GM12878 (cell line): ENCODE measurements around the gene BRCA2. TPM values are rescaled to one million over a fixed set of nuclear protein-coding genes. Genes with fewer than 3 reads are reported as not detected.

Source experiments
- ATAC-seq: fragments of 200-7000 bp; cut with Tn5 transposase; 3 replicates; pipeline ENCODE4 v1.9.1; 2020; ENCODE audit warnings: mild to moderate bottlenecking, moderate library complexity
- BruUV-seq: library from RNA; stranded (reverse); fragments of 400-500 nt; replicated peaks from 2 replicates; lab custom pipeline; 2021; lab: Mats Ljungman, UMichigan
- CTCF ChIA-PET: fragments of 300-600 bp; sonication (Branson Sonifier 250); formaldehyde crosslinking; extraction: SDS; loops from one replicate; lab custom pipeline; 2021; ENCODE audit warnings: inconsistent platforms; lab: Yijun Ruan, JAX
- POLR2A ChIA-PET: fragments of 350-600 bp; formaldehyde crosslinking; extraction: SDS; loops from one replicate; lab custom pipeline; 2021; ENCODE audit warnings: inconsistent platforms; lab: Charles Lee
- RAD21 ChIA-PET: fragments of 300-600 bp; sonication (Branson Sonifier 250); formaldehyde crosslinking; loops from one replicate; lab custom pipeline; 2023; ENCODE audit warnings: antibody characterized with exemption; ENCODE audit not compliant: unreplicated experiment; lab: Charles Lee
- SMC1A ChIA-PET: fragments of 300-600 bp; sonication (Branson Sonifier 250); formaldehyde crosslinking; loops from one replicate; lab custom pipeline; 2023; ENCODE audit not compliant: unreplicated experiment, uncharacterized antibody; lab: Charles Lee
- DNase-seq: peaks from one replicate; pipeline ENCODE4 v3.0.0-alpha.2; 2011; ENCODE audit warnings: low read depth, low spot score
- FAIRE-seq: peaks from 3 replicates; lab custom pipeline; 2011; peaks lifted over from hg19 to GRCh38; lab: Jason Lieb, UNC
- H2AFZ ChIP-seq: 2 replicates; pipeline ENCODE4 v1.6.0; 2011; ENCODE audit warnings: low read depth, low read length, control low read depth; ENCODE audit not compliant: control insufficient read depth
- H3K27ac ChIP-seq: 2 replicates; pipeline ENCODE4 v1.5.1; 2011; ENCODE audit warnings: control low read depth; ENCODE audit not compliant: control insufficient read depth, insufficient read depth
- H3K27me3 ChIP-seq, 2 experiments: replicated peaks in 1 of 2; 2 replicates each; pipeline versions ENCODE4 v1.6.0 to v1.6.1; 2011; ENCODE audit warnings: low read length in 1 of 2; ENCODE audit not compliant: control insufficient read depth in 2 of 2, insufficient read depth in 2 of 2
- H3K36me3 ChIP-seq, 2 experiments: 2 replicates each; pipeline ENCODE4 v1.5.1; 2011; ENCODE audit warnings: low read length in 1 of 2; ENCODE audit not compliant: control insufficient read depth in 2 of 2, insufficient read depth in 2 of 2
- H3K4me1 ChIP-seq: 2 replicates; pipeline ENCODE4 v1.6.1; 2011; ENCODE audit warnings: mild to moderate bottlenecking, low read length, moderate library complexity, mixed read lengths; ENCODE audit not compliant: control insufficient read depth, insufficient read depth
- H3K4me2 ChIP-seq: 2 replicates; pipeline ENCODE4 v1.6.0; 2011; ENCODE audit warnings: control low read depth; ENCODE audit not compliant: control insufficient read depth, insufficient read depth
- H3K4me3 ChIP-seq: fragments of 200-600 bp; sonication (generic); 2 replicates; pipeline ENCODE4 v1.5.1; 2016
- H3K79me2 ChIP-seq: 2 replicates; pipeline ENCODE4 v1.6.0; 2011; ENCODE audit warnings: low read length; ENCODE audit not compliant: control insufficient read depth, insufficient read depth
- H3K9ac ChIP-seq: 2 replicates; pipeline ENCODE4 v1.8.0; 2011; ENCODE audit warnings: low read length, control low read depth, mixed read lengths; ENCODE audit not compliant: control insufficient read depth, insufficient read depth
- H3K9me3 ChIP-seq: replicated peaks from 3 replicates; pipeline ENCODE4 v1.5.1; 2011; ENCODE audit warnings: mild to moderate bottlenecking, low read length; ENCODE audit not compliant: control insufficient read depth, insufficient read depth
- H4K20me1 ChIP-seq: 2 replicates; pipeline ENCODE4 v1.6.0; 2011; ENCODE audit not compliant: control insufficient read depth, insufficient read depth
- BHLHE40 ChIP-seq, 2 experiments: fragments of 450-650 bp in 1 of 2; IDR thresholded peaks; 2 replicates each; pipeline ENCODE4 v1.6.1; 2011 to 2017; ENCODE audit warnings: low read depth in 2 of 2, borderline replicate concordance in 1 of 2, improper control_type of control experiment in 1 of 2, low read length in 1 of 2, mild to moderate bottlenecking in 1 of 2
- CBX5 ChIP-seq: sonication (generic); IDR thresholded peaks from 2 replicates; pipeline ENCODE4 v1.6.1; 2016; ENCODE audit warnings: low read depth, moderate library complexity, mild to moderate bottlenecking, inconsistent platforms
- FOXM1 ChIP-seq: IDR thresholded peaks from 2 replicates; pipeline ENCODE4 v1.6.1; 2012; ENCODE audit warnings: low read depth, mild to moderate bottlenecking, inconsistent platforms, low read length, moderate library complexity
- GABPA ChIP-seq: IDR thresholded peaks from 2 replicates; pipeline ENCODE4 v1.6.1; 2014; ENCODE audit warnings: antibody characterized with exemption, low read depth, mild to moderate bottlenecking, inconsistent platforms
- KDM1A ChIP-seq: fragments of 200-600 bp; sonication (generic); IDR thresholded peaks from 2 replicates; pipeline ENCODE4 v1.6.1; 2016; ENCODE audit warnings: borderline replicate concordance
- PAX5 ChIP-seq: IDR thresholded peaks from 2 replicates; pipeline ENCODE4 v1.6.1; 2011; ENCODE audit warnings: low read depth, low read length, borderline replicate concordance
- POLR2AphosphoS5 ChIP-seq: IDR thresholded peaks from 2 replicates; pipeline ENCODE4 v1.6.1; 2011; ENCODE audit warnings: mild to moderate bottlenecking, low read length, inconsistent platforms
- RAD21 ChIP-seq: IDR thresholded peaks from 2 replicates; pipeline ENCODE4 v1.6.1; 2011; ENCODE audit warnings: mild to moderate bottlenecking, low read depth, low read length, moderate library complexity; ENCODE audit not compliant: insufficient read depth
- RCOR1 ChIP-seq: conservative IDR thresholded peaks from 2 replicates; pipeline ENCODE4 v1.6.1; 2012; ENCODE audit warnings: low read depth, low read length, improper control_type of control experiment
- SMC3 ChIP-seq: IDR thresholded peaks from 2 replicates; pipeline ENCODE4 v1.6.1; 2011; ENCODE audit warnings: low read length, improper control_type of control experiment, borderline replicate concordance
- TAF1 ChIP-seq: IDR thresholded peaks from 2 replicates; pipeline ENCODE4 v1.6.1; 2011; ENCODE audit warnings: mild to moderate bottlenecking, low read depth, low read length, borderline replicate concordance
- TARDBP ChIP-seq: IDR thresholded peaks from 2 replicates; pipeline ENCODE4 v1.6.1; 2016; ENCODE audit warnings: borderline replicate concordance
- YY1 ChIP-seq: IDR thresholded peaks from 2 replicates; pipeline ENCODE4 v1.6.1; 2011; ENCODE audit warnings: low read depth, mild to moderate bottlenecking, low read length
- ZBED1 ChIP-seq: IDR thresholded peaks from 2 replicates; pipeline ENCODE4 v1.6.1; 2016; ENCODE audit warnings: borderline replicate concordance
- WGBS: methylation state at CpG from one replicate; pipeline ENCODE4 v1.1.6; 2016; ENCODE audit warnings: low lambda C conversion rate; ENCODE audit not compliant: insufficient replicate concordance, insufficient coverage; ENCODE audit errors: missing lambda C conversion rate; 5-methylcytosine and 5-hydroxymethylcytosine counted together
- in situ Hi-C: fragments of 300-500 bp; cut with MboI; formaldehyde crosslinking; loops from 9 replicates; pipeline ENCODE4 v1.14.3; 2018; ENCODE audit warnings: mixed read lengths
- intact Hi-C: fragments of 100-400 bp; cut with micrococcal nuclease; formaldehyde crosslinking; loops from one replicate; pipeline ENCODE4 v1.14.2; 2022; ENCODE audit not compliant: unreplicated experiment
- polyA plus RNA-seq, 11 experiments: library from polyadenylated mRNA; depleted of rRNA in 4 of 11; unstranded in 6 of 11; stranded (reverse) in 5 of 11; fragments of >200 nt; fragmentation: Nextera tagmentation in 4 of 11; fragmentation: Illumina TruSeq in 1 of 11; extraction: Ambion mirVana in 4 of 11; extraction: Trizol in 1 of 11; gene quantifications; 1 replicate in 1 of 11; 2 replicates in 10 of 11; pipeline versions ENCODE4 v1.2.1 to v1.2.3, GENCODE V29; 2011 to 2016; ENCODE audit warnings: inconsistent platforms in 2 of 11, missing spikeins in 2 of 11, low read depth in 1 of 11
- total RNA-seq, 4 experiments: library from RNA; depleted of rRNA in 3 of 4; stranded (reverse); fragments of >200 nt in 3 of 4; fragmentation: Illumina TruSeq in 1 of 4; extraction: Trizol in 1 of 4; gene quantifications; 2 replicates each; pipeline versions ENCODE4 v1.2.1 to v1.2.3, GENCODE V29; 2013 to 2021
- TF ChIP-seq, protein P1 (sequence below): IDR thresholded peaks from 2 replicates; pipeline ENCODE4 v1.6.1; 2012; ENCODE audit warnings: low read depth, low read length, improper control_type of control experiment
- TF ChIP-seq, protein P2 (sequence below): fragments of 450-650 bp; IDR thresholded peaks from 2 replicates; pipeline ENCODE4 v1.6.1; 2018; ENCODE audit warnings: mild to moderate bottlenecking, low read depth, moderate library complexity; ENCODE audit not compliant: partially characterized antibody
- TF ChIP-seq, protein P3 (sequence below): fragments of 450-650 bp; IDR thresholded peaks from 2 replicates; pipeline ENCODE4 v1.6.1; 2016; ENCODE audit warnings: mild to moderate bottlenecking, moderate library complexity, borderline replicate concordance

BRCA2 gene
- total and polyA plus RNA-seq, 10 of the 15 experiments (the other 5 are each of a cell fraction or from before 2014, with no cell fraction given), result 7.6 to 42.2 (median 23.9) TPM

DNA sequence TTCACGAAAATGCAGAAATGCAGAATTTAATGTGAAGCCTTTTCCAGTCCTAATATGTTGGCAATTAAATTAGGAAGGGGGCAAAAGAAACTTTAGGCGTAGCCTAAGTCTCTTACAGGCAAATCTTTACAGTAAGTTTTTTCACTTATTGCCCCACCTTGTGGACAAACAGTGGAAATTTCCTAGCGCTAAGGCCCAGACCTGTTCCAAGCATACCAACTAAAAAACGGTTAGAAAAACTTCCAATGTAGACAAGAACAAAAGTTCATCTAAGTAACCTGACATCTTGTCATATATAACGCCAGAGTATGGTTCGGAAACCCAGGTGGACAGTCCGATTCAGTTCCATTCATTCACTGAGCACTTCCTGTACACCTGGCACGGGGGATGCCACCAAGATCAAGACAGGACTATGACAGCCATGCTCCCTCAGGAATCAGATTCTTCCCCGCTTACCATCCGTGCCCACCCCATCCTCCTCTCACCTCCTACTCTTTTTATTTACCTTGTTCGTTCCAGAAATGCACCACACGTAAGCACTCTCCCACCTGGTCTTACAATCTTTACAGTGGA is 5.1 kb upstream of the BRCA2 start:
- ATAC-seq (peak; percentile 84), FAIRE-seq (peak; percentile 31), DNase-seq (no peak)
- no TSS peak for BruUV-seq
- ChIA-PET CTCF (interaction anchor here (1.0 kb wide), 1 partner anchor 271 kb away, joined by 3 read pairs; no protein-coding TSS in a partner anchor), RAD21 (interaction anchor here (1.2 kb wide), 1 partner anchor 396 kb away, joined by 3 read pairs; no protein-coding TSS in a partner anchor), POLR2A (no interaction called here), SMC1A (interaction anchor here (2.6 kb wide), 1 partner anchor 400 kb away, joined by 7 read pairs; no protein-coding TSS in a partner anchor)
- Histone ChIP-seq H3K27ac (no peak overlapping the region), H3K9ac (no peak overlapping the region), H3K9me3 (no peaks in the 10 kb centered on the region; the same call in 2 of the 3 replicates), H3K36me3 (no peaks in the 10 kb centered on the region), H3K4me2 (no peak overlapping the region), H3K27me3 (no peaks in the 10 kb centered on the region), H3K4me1 (peaks cover 8% of the 10 kb centered on the region), H2AFZ (peak overlapping the region; percentile 74), H3K4me3 (no peak overlapping the region), H4K20me1 (no peaks in the 10 kb centered on the region), H3K79me2 (no peaks in the 10 kb centered on the region)
- 25% methylated on average over 11 of the region's 12 CpGs for WGBS
- in situ Hi-C loops, result loop anchor here (5.0 kb wide), 2 partner anchors 278 to 398 kb away; partner anchors contain the start of gene FRY
- intact Hi-C loops, result loop anchor here (1.0 to 2.0 kb wide), 4 partner anchors 42 to 400 kb away; no protein-coding TSS in a partner anchor
- TF ChIP-seq CBX5 (no peak), SMC3 (peak; percentile 73), FOXM1 (no peak), POLR2AphosphoS5 (no peak), GABPA (no peak), PAX5 (no peak), BHLHE40 (IDR thresholded peaks at IDR 0.05; ENCODE audit: borderline replicate concordance in 1 of 2, low read depth in 2 of 2, low read length in 1 of 2) (no peak), ZBED1 (no peak), KDM1A (no peak), TAF1 (no peak), RAD21 (peak; percentile 66), YY1 (no peak), RCOR1 (no peak), TARDBP (no peak)
- TF ChIP-seq, protein P1, sequence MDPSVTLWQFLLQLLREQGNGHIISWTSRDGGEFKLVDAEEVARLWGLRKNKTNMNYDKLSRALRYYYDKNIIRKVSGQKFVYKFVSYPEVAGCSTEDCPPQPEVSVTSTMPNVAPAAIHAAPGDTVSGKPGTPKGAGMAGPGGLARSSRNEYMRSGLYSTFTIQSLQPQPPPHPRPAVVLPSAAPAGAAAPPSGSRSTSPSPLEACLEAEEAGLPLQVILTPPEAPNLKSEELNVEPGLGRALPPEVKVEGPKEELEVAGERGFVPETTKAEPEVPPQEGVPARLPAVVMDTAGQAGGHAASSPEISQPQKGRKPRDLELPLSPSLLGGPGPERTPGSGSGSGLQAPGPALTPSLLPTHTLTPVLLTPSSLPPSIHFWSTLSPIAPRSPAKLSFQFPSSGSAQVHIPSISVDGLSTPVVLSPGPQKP, result no peak
- TF ChIP-seq, protein P2, sequence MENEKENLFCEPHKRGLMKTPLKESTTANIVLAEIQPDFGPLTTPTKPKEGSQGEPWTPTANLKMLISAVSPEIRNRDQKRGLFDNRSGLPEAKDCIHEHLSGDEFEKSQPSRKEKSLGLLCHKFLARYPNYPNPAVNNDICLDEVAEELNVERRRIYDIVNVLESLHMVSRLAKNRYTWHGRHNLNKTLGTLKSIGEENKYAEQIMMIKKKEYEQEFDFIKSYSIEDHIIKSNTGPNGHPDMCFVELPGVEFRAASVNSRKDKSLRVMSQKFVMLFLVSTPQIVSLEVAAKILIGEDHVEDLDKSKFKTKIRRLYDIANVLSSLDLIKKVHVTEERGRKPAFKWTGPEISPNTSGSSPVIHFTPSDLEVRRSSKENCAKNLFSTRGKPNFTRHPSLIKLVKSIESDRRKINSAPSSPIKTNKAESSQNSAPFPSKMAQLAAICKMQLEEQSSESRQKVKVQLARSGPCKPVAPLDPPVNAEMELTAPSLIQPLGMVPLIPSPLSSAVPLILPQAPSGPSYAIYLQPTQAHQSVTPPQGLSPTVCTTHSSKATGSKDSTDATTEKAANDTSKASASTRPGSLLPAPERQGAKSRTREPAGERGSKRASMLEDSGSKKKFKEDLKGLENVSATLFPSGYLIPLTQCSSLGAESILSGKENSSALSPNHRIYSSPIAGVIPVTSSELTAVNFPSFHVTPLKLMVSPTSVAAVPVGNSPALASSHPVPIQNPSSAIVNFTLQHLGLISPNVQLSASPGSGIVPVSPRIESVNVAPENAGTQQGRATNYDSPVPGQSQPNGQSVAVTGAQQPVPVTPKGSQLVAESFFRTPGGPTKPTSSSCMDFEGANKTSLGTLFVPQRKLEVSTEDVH, result no peak
- TF ChIP-seq, protein P3, sequence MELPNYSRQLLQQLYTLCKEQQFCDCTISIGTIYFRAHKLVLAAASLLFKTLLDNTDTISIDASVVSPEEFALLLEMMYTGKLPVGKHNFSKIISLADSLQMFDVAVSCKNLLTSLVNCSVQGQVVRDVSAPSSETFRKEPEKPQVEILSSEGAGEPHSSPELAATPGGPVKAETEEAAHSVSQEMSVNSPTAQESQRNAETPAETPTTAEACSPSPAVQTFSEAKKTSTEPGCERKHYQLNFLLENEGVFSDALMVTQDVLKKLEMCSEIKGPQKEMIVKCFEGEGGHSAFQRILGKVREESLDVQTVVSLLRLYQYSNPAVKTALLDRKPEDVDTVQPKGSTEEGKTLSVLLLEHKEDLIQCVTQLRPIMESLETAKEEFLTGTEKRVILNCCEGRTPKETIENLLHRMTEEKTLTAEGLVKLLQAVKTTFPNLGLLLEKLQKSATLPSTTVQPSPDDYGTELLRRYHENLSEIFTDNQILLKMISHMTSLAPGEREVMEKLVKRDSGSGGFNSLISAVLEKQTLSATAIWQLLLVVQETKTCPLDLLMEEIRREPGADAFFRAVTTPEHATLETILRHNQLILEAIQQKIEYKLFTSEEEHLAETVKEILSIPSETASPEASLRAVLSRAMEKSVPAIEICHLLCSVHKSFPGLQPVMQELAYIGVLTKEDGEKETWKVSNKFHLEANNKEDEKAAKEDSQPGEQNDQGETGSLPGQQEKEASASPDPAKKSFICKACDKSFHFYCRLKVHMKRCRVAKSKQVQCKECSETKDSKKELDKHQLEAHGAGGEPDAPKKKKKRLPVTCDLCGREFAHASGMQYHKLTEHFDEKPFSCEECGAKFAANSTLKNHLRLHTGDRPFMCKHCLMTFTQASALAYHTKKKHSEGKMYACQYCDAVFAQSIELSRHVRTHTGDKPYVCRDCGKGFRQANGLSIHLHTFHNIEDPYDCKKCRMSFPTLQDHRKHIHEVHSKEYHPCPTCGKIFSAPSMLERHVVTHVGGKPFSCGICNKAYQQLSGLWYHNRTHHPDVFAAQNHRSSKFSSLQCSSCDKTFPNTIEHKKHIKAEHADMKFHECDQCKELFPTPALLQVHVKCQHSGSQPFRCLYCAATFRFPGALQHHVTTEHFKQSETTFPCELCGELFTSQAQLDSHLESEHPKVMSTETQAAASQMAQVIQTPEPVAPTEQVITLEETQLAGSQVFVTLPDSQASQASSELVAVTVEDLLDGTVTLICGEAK, result no peak
